ENCODE results near the gene TIMM44. TPM values are rescaled to one million over a fixed set of nuclear protein-coding genes. Genes with fewer than 3 reads are reported as not detected.

The TIMM44 gene
- polyA plus RNA-seq, 1 donor, result 49.1 TPM

DNA sequence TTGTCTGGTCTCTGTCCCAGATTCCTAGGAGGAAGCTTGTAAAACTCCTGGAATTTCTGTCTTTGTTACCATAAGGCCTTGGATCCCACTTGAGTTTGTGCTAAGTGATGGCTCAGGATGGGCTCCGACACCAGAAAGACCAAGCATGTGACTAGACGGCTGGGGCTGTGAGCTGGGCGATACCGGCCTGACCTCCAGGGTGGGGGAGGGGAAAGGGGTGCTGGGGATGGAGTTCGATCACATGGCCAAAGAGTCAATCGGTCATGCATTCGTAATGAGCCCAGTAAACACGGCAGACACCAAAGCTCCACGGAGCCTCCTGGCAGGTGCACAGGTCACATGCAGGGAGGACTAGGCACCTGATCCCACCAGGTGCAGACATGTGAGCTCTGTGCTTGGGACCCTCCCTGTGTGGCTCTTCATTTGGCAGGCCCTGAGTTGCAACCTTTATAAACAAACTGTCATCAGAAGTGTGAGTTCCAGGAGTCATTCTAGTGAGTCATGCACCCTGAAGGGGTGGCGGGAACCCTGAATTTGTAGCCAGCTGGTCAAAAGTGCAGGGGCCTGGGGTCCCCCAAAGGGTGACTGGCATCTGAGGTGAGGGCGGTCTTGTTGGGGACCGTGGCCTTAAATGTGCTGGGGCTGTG is 34.8 kb upstream of the TIMM44 start:
- Histone ChIP-seq H3K9me3 (ENCODE audit: control insufficient read depth, low read depth, low read length) (no peaks in the 10 kb centered on the region), H3K4me1 (ENCODE audit: control insufficient read depth, insufficient read depth, low read length) (peaks cover 14% of the 10 kb centered on the region), H3K4me3 (ENCODE audit: low read length) (no peak overlapping the region), H3K36me3 (ENCODE audit: control insufficient read depth, insufficient read depth, low read length) (peaks cover 93% of the 10 kb centered on the region), H3K27me3 (ENCODE audit: control insufficient read depth, insufficient read depth, low read length) (no peaks in the 10 kb centered on the region), H3K27ac (ENCODE audit: low read length) (no peak overlapping the region)
- DNase-seq, result no peak
- no CpG with 5 or more reads among the region's 12 CpGs for WGBS (ENCODE audit: insufficient coverage, low lambda C conversion rate)

DNA sequence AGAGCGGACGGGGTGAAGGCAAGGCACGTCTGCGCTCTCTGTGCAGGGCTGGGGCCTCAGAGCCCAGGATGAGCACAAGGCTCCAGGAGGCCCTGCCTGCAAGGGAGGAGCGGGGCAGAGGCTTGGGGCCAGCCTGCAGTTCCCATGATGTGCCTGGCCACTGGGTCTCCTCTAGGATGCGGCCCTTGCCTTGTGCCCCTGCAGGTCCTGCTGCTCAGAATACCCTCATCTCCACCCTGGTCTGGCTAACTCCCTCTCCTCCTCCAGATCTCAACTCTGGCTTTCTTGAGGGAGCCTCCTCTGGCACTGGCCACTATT is 34.2 kb upstream of the TIMM44 start:
- Histone ChIP-seq H3K36me3 (ENCODE audit: control insufficient read depth, insufficient read depth, low read length) (peaks cover 86% of the 10 kb centered on the region), H3K4me1 (ENCODE audit: control insufficient read depth, insufficient read depth, low read length) (peaks cover 14% of the 10 kb centered on the region), H3K4me3 (ENCODE audit: low read length) (no peak overlapping the region), H3K27me3 (ENCODE audit: control insufficient read depth, insufficient read depth, low read length) (no peaks in the 10 kb centered on the region), H3K27ac (ENCODE audit: low read length) (no peak overlapping the region), H3K9me3 (ENCODE audit: control insufficient read depth, low read depth, low read length) (no peaks in the 10 kb centered on the region)
- DNase-seq, result no peak
- no CpG with 5 or more reads among the region's 6 CpGs for WGBS (ENCODE audit: insufficient coverage, low lambda C conversion rate)

DNA sequence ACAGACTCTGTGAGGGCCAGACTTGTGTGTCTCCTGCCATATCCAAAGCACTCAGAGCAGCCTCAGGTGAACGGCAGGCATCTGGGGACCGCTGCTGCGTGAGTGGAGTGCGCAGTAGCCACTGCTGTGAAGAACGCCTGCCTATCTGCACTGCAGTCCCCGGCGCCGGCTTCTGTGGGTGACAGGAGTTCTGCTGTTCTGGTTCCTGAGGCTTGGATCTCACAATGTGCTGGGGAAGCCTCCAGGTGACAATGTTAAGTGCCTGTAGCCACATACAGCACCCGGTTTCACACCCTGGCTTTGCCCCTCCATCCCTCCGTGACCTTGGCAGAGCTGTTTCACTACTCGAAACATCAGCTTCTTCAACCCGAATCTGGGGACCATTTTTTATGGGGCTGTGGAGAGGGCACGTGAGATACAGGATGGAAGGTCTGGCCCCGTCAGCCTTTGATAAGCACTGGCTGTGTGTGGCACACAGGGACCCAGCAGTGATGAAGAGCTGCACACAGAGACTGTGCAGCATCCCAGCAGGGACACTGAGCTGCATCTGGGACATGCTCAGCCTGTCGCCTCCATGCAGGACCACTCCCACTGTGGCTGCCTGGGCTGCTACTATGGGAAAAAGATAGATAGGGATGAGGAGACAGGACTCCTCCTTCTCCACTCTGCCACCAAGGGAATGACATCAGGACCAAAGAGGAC is 33.7 kb upstream of the TIMM44 start:
- Histone ChIP-seq H3K27me3 (ENCODE audit: control insufficient read depth, insufficient read depth, low read length) (no peaks in the 10 kb centered on the region), H3K36me3 (ENCODE audit: control insufficient read depth, insufficient read depth, low read length) (peaks cover 84% of the 10 kb centered on the region), H3K9me3 (ENCODE audit: control insufficient read depth, low read depth, low read length) (no peaks in the 10 kb centered on the region), H3K4me1 (ENCODE audit: control insufficient read depth, insufficient read depth, low read length) (peaks cover 14% of the 10 kb centered on the region), H3K4me3 (ENCODE audit: low read length) (no peak overlapping the region), H3K27ac (ENCODE audit: low read length) (no peak overlapping the region)
- no peak for DNase-seq
- WGBS (ENCODE audit: insufficient coverage, low lambda C conversion rate), result no CpG with 5 or more reads among the region's 15 CpGs

DNA sequence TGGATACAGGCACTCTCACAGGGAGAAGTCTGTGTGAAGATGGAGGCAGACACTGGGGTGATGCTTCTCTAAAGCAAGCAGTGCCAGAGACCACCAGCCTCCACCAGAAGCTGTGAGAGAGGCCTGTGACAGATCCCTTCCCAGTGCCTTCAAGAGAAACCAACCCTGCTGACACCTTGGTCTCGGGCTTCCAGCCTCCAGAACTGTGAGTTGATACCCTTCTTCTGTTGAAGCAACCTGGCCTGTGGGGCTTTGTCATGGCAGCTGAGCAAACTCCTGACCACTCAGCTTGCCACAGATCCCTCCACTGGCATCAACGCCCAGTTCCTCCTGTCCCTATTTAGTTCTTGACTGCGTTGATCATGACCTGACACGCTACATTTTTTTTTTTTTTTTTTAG is 33.0 kb upstream of the TIMM44 start:
- Histone ChIP-seq H3K36me3 (ENCODE audit: control insufficient read depth, insufficient read depth, low read length) (peaks cover 84% of the 10 kb centered on the region), H3K4me3 (ENCODE audit: low read length) (no peak overlapping the region), H3K9me3 (ENCODE audit: control insufficient read depth, low read depth, low read length) (no peaks in the 10 kb centered on the region), H3K4me1 (ENCODE audit: control insufficient read depth, insufficient read depth, low read length) (peaks cover 14% of the 10 kb centered on the region), H3K27ac (ENCODE audit: low read length) (no peak overlapping the region), H3K27me3 (ENCODE audit: control insufficient read depth, insufficient read depth, low read length) (no peaks in the 10 kb centered on the region)
- no peak for DNase-seq
- 94% methylated on average over 3 of the region's 4 CpGs for WGBS (ENCODE audit: insufficient coverage, low lambda C conversion rate)

DNA sequence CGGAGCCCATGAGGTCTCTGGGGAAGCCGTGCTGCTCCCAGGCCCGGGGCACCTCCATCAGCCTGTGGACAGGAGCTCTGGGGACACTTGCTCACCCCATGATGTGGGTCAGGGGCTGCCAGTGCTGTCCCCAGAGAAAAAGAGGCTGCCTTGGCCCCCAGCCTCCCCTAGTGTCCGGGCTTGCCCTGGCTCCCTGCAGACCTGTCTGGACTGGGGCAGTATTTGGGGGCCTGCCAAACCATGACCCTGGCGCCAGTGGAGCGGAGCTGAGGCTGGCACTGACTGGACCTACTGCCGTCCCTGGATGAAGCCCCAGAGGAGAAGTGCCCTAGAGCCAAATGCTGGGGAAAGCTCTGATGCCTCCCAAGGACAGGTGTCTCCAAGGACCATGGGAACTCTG is 31.6 kb upstream of the TIMM44 start:
- H3K36me3 ChIP-seq (ENCODE audit: control insufficient read depth, insufficient read depth, low read length), result peaks cover 77% of the 10 kb centered on the region
- H3K9me3 ChIP-seq (ENCODE audit: control insufficient read depth, low read depth, low read length), result no peaks in the 10 kb centered on the region
- no CpG with 5 or more reads among the region's 7 CpGs for WGBS (ENCODE audit: insufficient coverage, low lambda C conversion rate)
- H3K4me1 ChIP-seq (ENCODE audit: control insufficient read depth, insufficient read depth, low read length), result peaks cover 8% of the 10 kb centered on the region
- H3K4me3 ChIP-seq (ENCODE audit: low read length), result no peak overlapping the region
- DNase-seq, result no peak
- no peak overlapping the region for H3K27ac ChIP-seq (ENCODE audit: low read length)
- H3K27me3 ChIP-seq (ENCODE audit: control insufficient read depth, insufficient read depth, low read length), result no peaks in the 10 kb centered on the region

DNA sequence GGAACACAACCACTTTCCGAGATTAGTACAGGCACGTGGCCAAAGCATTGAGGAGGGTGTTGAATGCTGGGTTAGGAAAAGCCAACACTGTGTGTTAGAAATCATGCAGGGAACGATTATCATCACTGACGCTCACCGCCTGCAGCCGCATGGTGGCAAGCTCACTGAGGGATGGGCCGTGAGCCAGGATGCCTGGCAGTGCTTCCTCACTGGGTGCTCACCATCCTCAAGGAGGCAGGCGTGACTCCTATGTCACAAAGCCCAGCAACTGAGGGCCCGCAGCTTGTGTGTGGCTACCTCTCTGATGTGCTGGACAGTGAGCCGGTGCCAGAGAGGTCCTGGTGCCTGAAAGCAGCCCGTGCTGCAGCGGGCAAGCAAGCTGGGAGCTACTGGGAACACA is 30.4 kb upstream of the TIMM44 start:
- no CpG with 5 or more reads among the region's 12 CpGs for WGBS (ENCODE audit: insufficient coverage, low lambda C conversion rate)
- peaks cover 74% of the 10 kb centered on the region for H3K36me3 ChIP-seq (ENCODE audit: control insufficient read depth, insufficient read depth, low read length)
- H3K4me3 ChIP-seq (ENCODE audit: low read length), result no peak overlapping the region
- no peak for DNase-seq
- no peaks in the 10 kb centered on the region for H3K4me1 ChIP-seq (ENCODE audit: control insufficient read depth, insufficient read depth, low read length)
- no peak overlapping the region for H3K27ac ChIP-seq (ENCODE audit: low read length)
- H3K27me3 ChIP-seq (ENCODE audit: control insufficient read depth, insufficient read depth, low read length), result no peaks in the 10 kb centered on the region
- H3K9me3 ChIP-seq (ENCODE audit: control insufficient read depth, low read depth, low read length), result no peaks in the 10 kb centered on the region

DNA sequence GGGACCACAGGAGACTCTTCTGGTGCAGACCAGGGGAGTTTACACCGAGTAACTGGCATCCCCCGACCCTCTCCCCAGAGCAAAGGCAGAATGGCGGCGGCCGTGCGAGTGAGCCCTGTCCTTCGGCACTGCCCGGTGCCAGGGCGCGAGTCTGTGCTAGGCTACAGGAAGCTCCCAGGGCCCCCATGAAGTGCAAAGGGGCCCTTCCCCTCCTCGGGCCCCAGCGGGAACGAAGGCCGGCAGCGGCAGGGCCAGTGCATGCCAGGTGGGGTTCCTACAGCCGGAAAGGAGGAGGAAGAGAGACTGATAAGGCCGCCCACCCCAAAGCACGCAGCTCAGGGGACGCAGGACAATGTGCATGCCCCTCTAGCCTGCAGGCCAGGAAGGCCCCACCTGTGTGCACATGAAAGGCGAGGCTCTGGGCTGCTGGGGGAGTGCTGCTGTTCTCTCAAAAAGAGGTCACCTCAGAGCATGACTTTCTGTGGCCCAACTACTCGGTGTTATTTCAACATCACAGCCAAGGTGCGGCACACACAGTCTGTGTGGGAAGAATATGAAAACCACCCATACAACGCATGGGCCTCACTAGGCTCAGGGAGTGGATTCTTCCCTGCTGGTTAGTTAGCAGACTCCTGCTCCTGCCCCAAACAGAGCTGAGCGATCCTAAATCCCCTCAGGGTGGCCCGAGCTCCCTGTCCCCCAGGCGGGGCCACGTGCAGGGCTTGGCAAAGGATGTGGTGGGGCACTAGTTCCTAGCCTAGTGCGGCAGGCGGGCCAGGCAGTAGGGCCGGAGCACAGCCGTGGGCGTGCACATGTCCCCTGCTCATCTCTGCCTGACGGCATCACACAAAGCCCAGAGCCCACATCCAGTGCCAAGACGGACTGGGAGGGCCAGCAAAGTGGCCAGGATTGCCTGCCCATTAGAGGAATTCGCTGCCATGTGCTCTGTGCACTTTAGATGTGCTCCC is 28.4 kb upstream of the TIMM44 start:
- H3K36me3 ChIP-seq (ENCODE audit: control insufficient read depth, insufficient read depth, low read length), result peaks cover 74% of the 10 kb centered on the region
- H3K4me1 ChIP-seq (ENCODE audit: control insufficient read depth, insufficient read depth, low read length), result no peaks in the 10 kb centered on the region
- no peak overlapping the region for H3K27ac ChIP-seq (ENCODE audit: low read length)
- WGBS (ENCODE audit: insufficient coverage, low lambda C conversion rate), result no CpG with 5 or more reads among the region's 35 CpGs
- H3K4me3 ChIP-seq (ENCODE audit: low read length), result no peak overlapping the region
- no peaks in the 10 kb centered on the region for H3K9me3 ChIP-seq (ENCODE audit: control insufficient read depth, low read depth, low read length)
- H3K27me3 ChIP-seq (ENCODE audit: control insufficient read depth, insufficient read depth, low read length), result no peaks in the 10 kb centered on the region
- peak in 1 of 2 donors; percentile 26 for DNase-seq

DNA sequence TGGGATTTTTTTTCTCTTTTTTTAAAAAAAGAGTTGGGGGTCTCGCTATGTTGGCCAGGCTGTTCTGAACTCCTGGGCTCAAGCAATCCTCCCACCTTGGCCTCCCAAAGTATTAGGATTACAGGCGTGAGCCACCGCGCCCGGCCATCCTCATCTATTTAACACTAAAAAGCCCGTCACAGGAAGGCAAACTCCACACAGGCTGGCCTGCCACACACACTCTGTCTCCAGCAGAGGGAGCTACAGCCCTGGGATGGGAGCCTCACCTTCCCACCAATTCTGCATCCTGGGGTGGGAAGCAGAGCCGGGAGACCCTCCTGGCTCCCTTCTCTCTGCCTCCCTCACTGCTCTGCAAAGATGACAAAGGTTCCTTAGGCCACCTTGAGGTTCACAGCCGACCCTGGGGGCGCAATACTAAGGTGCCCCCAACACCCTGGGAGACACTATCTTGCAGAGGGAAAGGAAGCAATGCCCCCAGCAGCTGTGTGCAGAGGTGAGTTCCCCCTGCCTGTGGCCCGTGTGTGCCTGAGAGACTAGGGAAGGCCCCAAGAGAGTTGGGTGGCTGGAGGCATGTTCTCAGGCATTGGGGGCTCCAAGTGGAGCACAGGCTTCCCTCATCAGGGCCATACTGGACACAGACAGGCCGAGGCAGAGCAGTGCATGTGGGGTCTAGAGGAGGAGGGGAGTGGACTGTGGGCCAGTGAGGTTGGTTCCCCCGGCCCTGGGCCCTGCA is 27.4 kb upstream of the TIMM44 start:
- no peaks in the 10 kb centered on the region for H3K27me3 ChIP-seq (ENCODE audit: control insufficient read depth, insufficient read depth, low read length)
- no peaks in the 10 kb centered on the region for H3K4me1 ChIP-seq (ENCODE audit: control insufficient read depth, insufficient read depth, low read length)
- no CpG with 5 or more reads among the region's 12 CpGs for WGBS (ENCODE audit: insufficient coverage, low lambda C conversion rate)
- no peak for DNase-seq
- H3K27ac ChIP-seq (ENCODE audit: low read length), result no peak overlapping the region
- no peaks in the 10 kb centered on the region for H3K9me3 ChIP-seq (ENCODE audit: control insufficient read depth, low read depth, low read length)
- no peak overlapping the region for H3K4me3 ChIP-seq (ENCODE audit: low read length)
- peaks cover 78% of the 10 kb centered on the region for H3K36me3 ChIP-seq (ENCODE audit: control insufficient read depth, insufficient read depth, low read length)

DNA sequence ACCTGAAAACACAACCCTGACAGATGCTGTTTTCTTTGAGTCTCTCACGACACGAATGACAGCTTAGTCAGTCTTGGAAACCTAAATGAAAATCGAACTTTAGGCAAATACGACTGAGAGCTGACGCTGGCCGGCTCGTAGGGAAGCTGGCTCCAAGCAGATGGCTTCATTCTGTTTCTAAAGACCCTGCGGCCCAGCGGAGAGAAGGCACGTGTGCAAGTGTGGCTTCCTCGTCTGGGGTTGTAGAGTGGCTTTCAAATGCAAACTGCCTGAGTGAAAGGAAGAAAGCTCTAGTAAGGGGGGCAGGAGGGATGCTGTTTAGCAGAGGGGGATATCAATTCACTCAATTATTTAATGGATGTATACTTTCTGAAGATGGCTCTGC is 26.1 kb upstream of the TIMM44 start:
- Histone ChIP-seq H3K27ac (ENCODE audit: low read length) (no peak overlapping the region), H3K9me3 (ENCODE audit: control insufficient read depth, low read depth, low read length) (no peaks in the 10 kb centered on the region), H3K27me3 (ENCODE audit: control insufficient read depth, insufficient read depth, low read length) (no peaks in the 10 kb centered on the region), H3K4me3 (ENCODE audit: low read length) (no peak overlapping the region), H3K4me1 (ENCODE audit: control insufficient read depth, insufficient read depth, low read length) (no peaks in the 10 kb centered on the region), H3K36me3 (ENCODE audit: control insufficient read depth, insufficient read depth, low read length) (peaks cover 80% of the 10 kb centered on the region)
- no CpG with 5 or more reads among the region's 11 CpGs for WGBS (ENCODE audit: insufficient coverage, low lambda C conversion rate)
- no peak for DNase-seq

Data from large intestine (tissue), 3 donors.